Measurements from ENCODE around the gene FOXP1. TPM values are rescaled to one million over a fixed set of nuclear protein-coding genes. Genes with fewer than 3 reads are reported as not detected.

FOXP1 gene
- total and polyA plus RNA-seq, 2 of the 8 experiments (the other 6 are each of a cell fraction or from before 2014, with no cell fraction given), result 13.9 to 25.4 TPM

DNA sequence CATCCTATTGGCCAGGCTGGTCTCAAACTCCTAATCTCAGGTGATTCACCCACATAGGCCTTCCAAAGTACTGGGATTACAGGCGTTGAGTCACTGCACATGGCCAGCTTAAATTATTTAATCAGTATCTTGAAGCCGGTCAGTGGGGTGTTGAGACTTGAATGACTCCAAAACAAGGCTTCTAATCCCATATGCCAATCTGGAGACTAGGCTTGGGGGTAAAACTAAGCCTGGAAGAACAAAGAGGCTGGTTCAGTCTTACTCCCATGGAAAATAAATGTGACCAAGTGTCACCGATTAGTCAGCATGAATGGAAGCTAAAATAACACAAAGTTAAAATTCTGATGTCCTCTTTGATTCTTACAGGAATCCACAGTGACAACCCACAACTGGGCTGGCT is 509.1 kb downstream of the FOXP1 start (continued):
- TF ChIP-seq KDM4A (IDR thresholded peaks at IDR 0.05; ENCODE audit: low read depth, low read length, severe bottlenecking), result no peak
- no peak for TF ChIP-seq TAF7 (optimal IDR thresholded peaks at IDR 0.05; ENCODE audit: borderline replicate concordance, low read depth, low read length)
- TF ChIP-seq CHD7 (IDR thresholded peaks at IDR 0.05; ENCODE audit: insufficient replicate concordance, low read length), result no peak
- TF ChIP-seq, protein P1, sequence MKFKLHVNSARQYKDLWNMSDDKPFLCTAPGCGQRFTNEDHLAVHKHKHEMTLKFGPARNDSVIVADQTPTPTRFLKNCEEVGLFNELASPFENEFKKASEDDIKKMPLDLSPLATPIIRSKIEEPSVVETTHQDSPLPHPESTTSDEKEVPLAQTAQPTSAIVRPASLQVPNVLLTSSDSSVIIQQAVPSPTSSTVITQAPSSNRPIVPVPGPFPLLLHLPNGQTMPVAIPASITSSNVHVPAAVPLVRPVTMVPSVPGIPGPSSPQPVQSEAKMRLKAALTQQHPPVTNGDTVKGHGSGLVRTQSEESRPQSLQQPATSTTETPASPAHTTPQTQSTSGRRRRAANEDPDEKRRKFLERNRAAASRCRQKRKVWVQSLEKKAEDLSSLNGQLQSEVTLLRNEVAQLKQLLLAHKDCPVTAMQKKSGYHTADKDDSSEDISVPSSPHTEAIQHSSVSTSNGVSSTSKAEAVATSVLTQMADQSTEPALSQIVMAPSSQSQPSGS (IDR thresholded peaks at IDR 0.05; ENCODE audit: low read length), result no peak
- no peak for TF ChIP-seq ASH2L (IDR thresholded peaks at IDR 0.05; ENCODE audit: low read length)
- TF ChIP-seq BACH1 (IDR thresholded peaks at IDR 0.05; ENCODE audit: low read length), result no peak
- no peak for TF ChIP-seq POU5F1 (IDR thresholded peaks at IDR 0.05; ENCODE audit: low read depth, low read length)
- TF ChIP-seq HDAC2 (IDR thresholded peaks at IDR 0.05; ENCODE audit: borderline replicate concordance in 1 of 2, low read depth in 2 of 2, low read length in 2 of 2), result no peak
- no peak for TF ChIP-seq EP300 (IDR thresholded peaks at IDR 0.05; ENCODE audit: borderline replicate concordance in 1 of 2, low read depth in 2 of 2, low read length in 2 of 2)

All from H1 (cell line).